Measurements from ENCODE around the gene SPNS2.

GRCh38 chr17:4503283-4504025, 4.8 kb downstream of the SPNS2 start:
- no peak for TF ChIP-seq EP300 (IDR thresholded peaks at IDR 0.05)
- no peak for TF ChIP-seq CTCF (IDR thresholded peaks at IDR 0.05)
- TF ChIP-seq POLR2A (IDR thresholded peaks at IDR 0.05) = no peak

All from upper lobe of left lung (tissue), 4 donors.